ENCODE data around the gene GPR15.

Gene GPR15

DNA sequence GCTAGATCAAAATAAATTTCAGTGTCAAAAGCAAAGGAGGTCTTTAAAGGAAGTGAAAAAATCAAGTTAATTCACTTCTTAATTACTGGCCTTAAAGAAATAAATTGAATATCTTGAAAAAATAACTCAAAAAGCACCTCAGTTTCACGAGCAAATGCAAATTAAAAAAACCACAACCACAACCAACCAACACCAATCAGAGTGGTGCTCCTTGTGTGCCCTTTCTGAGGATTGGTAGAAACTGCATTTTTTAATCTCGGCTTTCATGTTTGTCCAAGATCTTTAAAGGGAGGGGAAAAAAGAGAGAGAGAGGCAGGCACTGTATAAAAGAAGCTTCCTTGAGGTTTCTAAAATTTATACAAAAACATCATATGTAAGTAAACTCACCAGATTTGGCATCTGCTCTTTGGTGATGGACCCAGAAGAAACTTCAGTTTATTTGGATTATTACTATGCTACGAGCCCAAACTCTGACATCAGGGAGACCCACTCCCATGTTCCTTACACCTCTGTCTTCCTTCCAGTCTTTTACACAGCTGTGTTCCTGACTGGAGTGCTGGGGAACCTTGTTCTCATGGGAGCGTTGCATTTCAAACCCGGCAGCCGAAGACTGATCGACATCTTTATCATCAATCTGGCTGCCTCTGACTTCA is at the start of gene GPR15:
GPR15 (plus strand) TSS at position 357 of the 653 bp plus-strand sequence; CDS start at position 413, 56 bp downstream.
- Histone ChIP-seq H3K4me2 (ENCODE audit: low read length) (no peak within 1 kb of the TSS), H3K27ac (no peak within 1 kb of the TSS), H3K27me3 (ENCODE audit: control insufficient read depth, insufficient read depth, low read length) (no peaks in the 10 kb centered on the region), H3K9ac (no peak within 1 kb of the TSS), H2AFZ (no peak within 1 kb of the TSS), H3K9me3 (ENCODE audit: control insufficient read depth, low read length) (no peaks in the 10 kb centered on the region), H3K36me3 (ENCODE audit: control insufficient read depth, insufficient read depth, low read length) (no peaks in the 10 kb centered on the region), H3K4me1 (no peaks in the 10 kb centered on the region), H3K79me2 (no peaks in the 10 kb centered on the region), H3K4me3 (ENCODE audit: low read depth, low read length) (no peak within 1 kb of the TSS)
- TF ChIP-seq, protein P1, sequence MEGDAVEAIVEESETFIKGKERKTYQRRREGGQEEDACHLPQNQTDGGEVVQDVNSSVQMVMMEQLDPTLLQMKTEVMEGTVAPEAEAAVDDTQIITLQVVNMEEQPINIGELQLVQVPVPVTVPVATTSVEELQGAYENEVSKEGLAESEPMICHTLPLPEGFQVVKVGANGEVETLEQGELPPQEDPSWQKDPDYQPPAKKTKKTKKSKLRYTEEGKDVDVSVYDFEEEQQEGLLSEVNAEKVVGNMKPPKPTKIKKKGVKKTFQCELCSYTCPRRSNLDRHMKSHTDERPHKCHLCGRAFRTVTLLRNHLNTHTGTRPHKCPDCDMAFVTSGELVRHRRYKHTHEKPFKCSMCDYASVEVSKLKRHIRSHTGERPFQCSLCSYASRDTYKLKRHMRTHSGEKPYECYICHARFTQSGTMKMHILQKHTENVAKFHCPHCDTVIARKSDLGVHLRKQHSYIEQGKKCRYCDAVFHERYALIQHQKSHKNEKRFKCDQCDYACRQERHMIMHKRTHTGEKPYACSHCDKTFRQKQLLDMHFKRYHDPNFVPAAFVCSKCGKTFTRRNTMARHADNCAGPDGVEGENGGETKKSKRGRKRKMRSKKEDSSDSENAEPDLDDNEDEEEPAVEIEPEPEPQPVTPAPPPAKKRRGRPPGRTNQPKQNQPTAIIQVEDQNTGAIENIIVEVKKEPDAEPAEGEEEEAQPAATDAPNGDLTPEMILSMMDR (IDR thresholded peaks at IDR 0.05) = no peak

DNA sequence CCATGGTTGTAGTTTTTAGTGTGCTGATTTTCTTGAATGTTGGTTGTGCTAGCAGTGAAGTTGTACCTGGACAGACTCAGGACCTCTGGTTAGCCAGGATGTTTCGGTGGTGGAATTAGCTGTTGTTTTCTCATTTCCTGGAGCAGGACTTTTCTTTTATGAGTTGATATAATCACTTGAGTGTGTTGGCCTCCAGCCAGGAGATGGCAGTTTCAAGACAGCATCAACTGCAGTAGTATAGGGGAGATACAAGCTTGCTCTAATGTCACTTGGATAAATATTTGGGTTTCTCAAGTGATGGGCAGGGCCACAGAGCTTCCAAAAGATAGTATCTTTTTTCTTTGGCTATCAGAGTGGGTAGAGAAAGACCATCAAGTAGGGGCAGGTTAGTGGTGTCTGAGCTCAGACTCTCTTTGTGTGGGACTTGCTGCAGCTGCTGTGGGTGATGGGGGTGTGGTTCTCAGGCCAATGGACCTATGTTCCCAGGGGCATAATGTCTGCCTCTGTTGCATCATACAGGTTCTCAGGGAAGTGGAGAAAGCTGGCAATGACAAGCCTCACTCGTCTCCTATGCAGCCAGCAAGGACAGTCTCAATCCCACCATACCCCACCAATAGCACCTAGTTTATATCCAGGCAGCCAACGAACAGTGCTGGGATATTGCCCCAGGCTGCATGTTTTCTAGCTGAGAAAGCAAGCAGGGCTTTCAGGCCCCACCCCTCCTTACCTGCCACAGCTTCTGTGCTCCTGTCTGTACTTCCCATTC is 48.9 kb upstream of the GPR15 start:
- H2AFZ ChIP-seq = no peak overlapping the region
- H3K4me3 ChIP-seq (ENCODE audit: low read depth, low read length) = no peak overlapping the region
- H3K4me1 ChIP-seq = no peaks in the 10 kb centered on the region
- H3K4me2 ChIP-seq (ENCODE audit: low read length) = no peak overlapping the region
- H3K27me3 ChIP-seq (ENCODE audit: control insufficient read depth, insufficient read depth, low read length) = no peaks in the 10 kb centered on the region
- TF ChIP-seq, protein P1 (IDR thresholded peaks at IDR 0.05) = no peak
- H3K9ac ChIP-seq = no peak overlapping the region
- H3K79me2 ChIP-seq = no peaks in the 10 kb centered on the region
- no peaks in the 10 kb centered on the region for H3K9me3 ChIP-seq (ENCODE audit: control insufficient read depth, low read length)
- no peak overlapping the region for H3K27ac ChIP-seq
- H3K36me3 ChIP-seq (ENCODE audit: control insufficient read depth, insufficient read depth, low read length) = no peaks in the 10 kb centered on the region

DNA sequence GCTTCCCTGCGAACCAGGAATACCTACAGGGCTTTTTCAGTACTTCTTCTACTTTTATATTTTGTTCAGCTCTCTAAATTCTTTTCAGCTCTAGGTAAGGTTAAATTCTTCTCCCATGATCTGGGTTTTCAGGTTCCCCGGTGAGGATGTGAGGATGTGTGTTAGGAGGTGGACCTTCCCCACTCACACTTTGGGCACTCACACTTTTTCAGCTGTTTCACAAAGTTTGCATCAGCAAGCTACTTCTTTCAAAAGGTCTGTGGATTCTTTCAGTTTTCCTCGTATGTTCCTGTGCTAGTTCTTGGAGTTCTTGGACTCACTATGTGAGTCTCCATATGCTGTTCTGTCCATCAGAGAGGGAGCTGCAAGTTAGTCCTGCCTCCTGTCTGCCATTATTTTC is 48.2 kb upstream of the GPR15 start:
- H3K4me2 ChIP-seq (ENCODE audit: low read length) = no peak overlapping the region
- H3K36me3 ChIP-seq (ENCODE audit: control insufficient read depth, insufficient read depth, low read length) = no peaks in the 10 kb centered on the region
- H3K79me2 ChIP-seq = no peaks in the 10 kb centered on the region
- no peak overlapping the region for H2AFZ ChIP-seq
- no peak overlapping the region for H3K27ac ChIP-seq
- no peaks in the 10 kb centered on the region for H3K27me3 ChIP-seq (ENCODE audit: control insufficient read depth, insufficient read depth, low read length)
- no peaks in the 10 kb centered on the region for H3K9me3 ChIP-seq (ENCODE audit: control insufficient read depth, low read length)
- H3K4me1 ChIP-seq = no peaks in the 10 kb centered on the region
- TF ChIP-seq, protein P1 (IDR thresholded peaks at IDR 0.05) = no peak
- no peak overlapping the region for H3K4me3 ChIP-seq (ENCODE audit: low read depth, low read length)
- H3K9ac ChIP-seq = no peak overlapping the region

DNA sequence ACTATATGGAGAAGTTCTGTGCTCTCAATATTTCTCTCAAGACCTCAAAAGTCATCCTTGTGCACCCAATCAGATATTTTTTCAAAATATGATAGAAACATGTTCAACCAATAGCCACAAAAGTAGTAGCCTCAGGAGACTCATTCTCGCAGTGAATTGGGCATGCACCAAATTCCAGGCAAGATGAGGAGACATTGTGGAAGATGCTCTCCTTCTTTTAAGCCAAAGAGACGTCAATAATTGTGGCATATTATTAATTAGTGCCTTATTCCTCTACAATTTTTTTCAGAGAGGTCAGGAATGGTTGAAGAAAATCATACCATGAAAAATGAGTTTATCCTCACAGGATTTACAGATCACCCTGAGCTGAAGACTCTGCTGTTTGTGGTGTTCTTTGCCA is 34.4 kb upstream of the GPR15 start, which contains the start of gene OR5K2:
OR5K2 (plus strand) TSS at position 301 of the 400 bp plus-strand sequence; CDS start at position 301, 0 bp downstream.
- Histone ChIP-seq H3K27me3 (ENCODE audit: control insufficient read depth, insufficient read depth, low read length) (no peaks in the 10 kb centered on the region), H3K36me3 (ENCODE audit: control insufficient read depth, insufficient read depth, low read length) (no peaks in the 10 kb centered on the region), H3K9ac (no peak within 1 kb of the TSS), H3K79me2 (no peaks in the 10 kb centered on the region), H2AFZ (no peak within 1 kb of the TSS), H3K4me1 (no peaks in the 10 kb centered on the region), H3K9me3 (ENCODE audit: control insufficient read depth, low read length) (no peaks in the 10 kb centered on the region), H3K4me2 (ENCODE audit: low read length) (no peak within 1 kb of the TSS), H3K4me3 (ENCODE audit: low read depth, low read length) (no peak within 1 kb of the TSS), H3K27ac (no peak within 1 kb of the TSS)
- TF ChIP-seq, protein P1 (IDR thresholded peaks at IDR 0.05) = no peak

Measured in parathyroid adenoma (tissue), 2 donors.